Rectal smooth muscle tissue (tissue), 1 donor: ENCODE data around the gene DNAH17.

ENCODE experiments used
- H3K27ac ChIP-seq: one replicate; pipeline ENCODE4 v1.7.0; 2013; ENCODE audit warnings: low read depth, low read length, inconsistent platforms
- H3K27me3 ChIP-seq: one replicate; pipeline ENCODE4 v1.7.0; 2013; ENCODE audit warnings: low read length; ENCODE audit not compliant: control insufficient read depth, insufficient read depth
- H3K36me3 ChIP-seq: one replicate; pipeline ENCODE4 v1.7.0; 2013; ENCODE audit warnings: low read length; ENCODE audit not compliant: control insufficient read depth, insufficient read depth
- H3K4me1 ChIP-seq: one replicate; pipeline ENCODE4 v1.7.0; 2013; ENCODE audit warnings: low read length; ENCODE audit not compliant: control insufficient read depth, insufficient read depth
- H3K4me3 ChIP-seq: one replicate; pipeline ENCODE4 v1.7.0; 2013; ENCODE audit warnings: low read length
- H3K9ac ChIP-seq: one replicate; pipeline ENCODE4 v1.7.0; 2013; ENCODE audit warnings: low read length

Gene DNAH17

DNA sequence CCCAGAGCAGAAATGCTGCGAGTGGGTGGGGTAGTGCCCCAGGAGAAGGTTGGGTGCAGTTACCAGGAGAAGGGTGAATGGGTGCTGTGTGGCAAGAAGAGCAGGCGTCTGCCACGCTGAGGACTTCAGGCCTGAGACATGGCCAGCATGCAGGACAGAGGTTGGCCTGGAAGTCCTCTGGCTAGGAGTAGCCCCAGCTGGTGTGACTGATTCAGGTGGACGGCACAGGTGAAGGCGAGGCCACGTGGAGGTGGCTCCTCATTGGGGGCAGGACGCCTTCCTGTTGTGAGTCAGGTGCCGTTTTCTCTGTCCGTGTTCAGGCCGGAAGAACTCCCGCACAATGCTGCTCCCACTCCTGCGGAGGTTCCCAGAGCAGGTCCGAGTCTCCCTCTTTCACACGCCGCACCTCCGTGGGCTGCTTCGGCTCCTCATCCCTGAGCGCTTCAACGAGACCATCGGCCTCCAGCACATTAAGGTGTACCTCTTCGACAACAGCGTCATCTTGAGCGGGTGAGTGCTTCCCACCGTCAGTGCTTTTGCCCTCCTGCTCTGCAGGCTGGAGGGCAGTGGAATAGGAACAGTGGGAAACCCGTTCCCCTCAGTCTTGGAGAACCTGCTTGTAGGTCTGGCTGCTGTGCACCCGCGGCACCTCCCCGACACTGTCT is 178.0 kb downstream of the DNAH17 start:
- H3K9ac ChIP-seq, result no peak overlapping the region
- H3K27me3 ChIP-seq, result no peaks in the 10 kb centered on the region
- H3K36me3 ChIP-seq, result peaks cover 51% of the 10 kb centered on the region
- no peak overlapping the region for H3K27ac ChIP-seq
- H3K4me3 ChIP-seq, result no peak overlapping the region
- H3K4me1 ChIP-seq, result no peaks in the 10 kb centered on the region

- H3K27me3 ChIP-seq, result no peaks in the 10 kb centered on the region
- no peak overlapping the region for H3K27ac ChIP-seq
- H3K4me1 ChIP-seq, result no peaks in the 10 kb centered on the region
- H3K4me3 ChIP-seq, result no peak overlapping the region
- no peak overlapping the region for H3K9ac ChIP-seq
- peaks cover 48% of the 10 kb centered on the region for H3K36me3 ChIP-seq
Measured at GRCh38 chr17:78398390-78398789, 178.8 kb downstream of the DNAH17 start.

DNA sequence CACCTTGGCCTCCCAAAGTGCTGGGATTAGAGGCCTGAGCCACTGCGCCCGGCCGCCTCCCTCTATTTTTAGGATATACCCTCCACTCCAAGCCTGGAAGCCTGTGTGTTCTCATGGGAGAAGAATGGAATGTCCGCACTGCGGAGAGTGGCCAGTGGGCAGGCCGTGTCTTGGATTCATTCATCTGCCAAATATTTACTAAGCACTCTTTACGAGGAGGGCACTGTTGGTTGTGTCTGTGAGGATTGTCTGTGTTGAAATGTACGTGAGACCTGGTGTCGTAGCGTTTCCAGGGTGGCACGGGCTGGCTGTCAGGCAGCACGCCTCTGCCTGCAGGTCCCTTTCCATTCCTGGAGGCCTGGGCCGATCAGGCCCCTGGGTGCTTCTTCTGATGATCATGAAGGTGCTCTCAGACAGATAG is 179.5 kb downstream of the DNAH17 start:
- Histone ChIP-seq H3K9ac (no peak overlapping the region), H3K27me3 (no peaks in the 10 kb centered on the region), H3K27ac (no peak overlapping the region), H3K4me3 (no peak overlapping the region), H3K36me3 (peaks cover 45% of the 10 kb centered on the region), H3K4me1 (no peaks in the 10 kb centered on the region)

DNA sequence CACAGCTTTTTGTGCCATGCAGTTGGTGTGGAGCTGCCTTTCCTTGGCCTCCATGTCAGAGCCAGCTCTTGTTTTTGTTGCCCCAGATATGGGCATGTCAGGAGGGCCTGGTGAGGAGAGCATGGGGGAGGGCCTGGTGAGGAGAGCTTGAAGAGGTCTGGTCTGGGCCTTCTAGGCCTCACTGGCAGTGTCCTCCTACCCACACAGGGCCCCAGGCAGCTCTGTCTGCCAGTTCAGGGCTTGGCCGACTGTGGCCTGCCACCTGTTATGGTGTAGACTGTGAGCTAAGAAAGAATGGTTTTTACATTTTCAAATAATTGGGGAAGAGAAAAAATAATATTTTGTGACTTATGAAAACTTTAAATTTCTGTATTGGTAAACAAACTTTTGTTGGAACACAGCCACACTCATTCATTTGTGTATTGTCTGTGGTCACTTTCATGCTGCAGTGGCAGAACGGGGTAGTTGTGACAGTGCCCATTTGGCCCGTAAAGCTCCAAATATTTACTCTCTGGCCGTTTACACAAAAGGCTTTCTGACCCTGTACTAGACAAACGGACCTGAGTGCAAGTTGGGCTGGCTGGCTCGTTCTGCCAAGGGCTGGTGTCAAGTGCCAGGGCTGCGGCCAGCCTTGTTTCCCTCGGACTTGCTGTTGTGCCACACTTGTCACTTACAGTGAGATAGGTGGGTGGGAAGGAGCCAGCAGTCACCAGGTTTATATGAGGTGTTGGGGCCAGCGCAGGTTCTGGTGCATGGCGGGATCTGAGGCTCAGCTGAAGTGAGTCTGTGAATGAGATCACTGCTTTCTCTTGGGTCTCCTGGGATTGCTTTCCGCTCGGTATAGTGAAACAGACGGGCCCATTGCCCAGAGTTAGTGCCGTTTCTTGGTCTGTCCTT is 180.5 kb downstream of the DNAH17 start:
- no peaks in the 10 kb centered on the region for H3K27me3 ChIP-seq
- no peak overlapping the region for H3K27ac ChIP-seq
- H3K36me3 ChIP-seq, result peaks cover 39% of the 10 kb centered on the region
- H3K4me1 ChIP-seq, result no peaks in the 10 kb centered on the region
- no peak overlapping the region for H3K4me3 ChIP-seq
- H3K9ac ChIP-seq, result no peak overlapping the region

DNA sequence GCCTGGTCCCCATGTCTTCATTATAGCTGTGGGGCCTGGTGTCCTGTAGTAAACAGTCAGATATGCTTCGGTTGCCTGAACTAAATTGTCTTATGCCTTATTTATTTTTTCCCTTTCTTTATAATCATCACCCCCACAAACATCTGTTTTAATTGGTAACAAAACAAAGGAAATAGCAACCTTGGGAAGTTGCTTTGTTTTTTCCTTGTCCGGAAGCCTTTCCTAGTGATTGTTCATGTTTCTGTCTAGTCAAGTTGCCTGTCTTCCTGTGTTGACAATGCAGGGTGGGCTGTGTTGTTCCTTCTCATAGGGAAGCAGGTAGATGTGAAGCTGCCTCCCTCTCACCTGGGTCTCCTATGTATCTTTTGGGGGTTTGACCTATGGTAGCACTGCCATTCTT is 182.0 kb downstream of the DNAH17 start:
- Histone ChIP-seq H3K9ac (no peak overlapping the region), H3K27ac (no peak overlapping the region), H3K27me3 (no peaks in the 10 kb centered on the region), H3K4me3 (no peak overlapping the region), H3K4me1 (no peaks in the 10 kb centered on the region), H3K36me3 (peaks cover 28% of the 10 kb centered on the region)

DNA sequence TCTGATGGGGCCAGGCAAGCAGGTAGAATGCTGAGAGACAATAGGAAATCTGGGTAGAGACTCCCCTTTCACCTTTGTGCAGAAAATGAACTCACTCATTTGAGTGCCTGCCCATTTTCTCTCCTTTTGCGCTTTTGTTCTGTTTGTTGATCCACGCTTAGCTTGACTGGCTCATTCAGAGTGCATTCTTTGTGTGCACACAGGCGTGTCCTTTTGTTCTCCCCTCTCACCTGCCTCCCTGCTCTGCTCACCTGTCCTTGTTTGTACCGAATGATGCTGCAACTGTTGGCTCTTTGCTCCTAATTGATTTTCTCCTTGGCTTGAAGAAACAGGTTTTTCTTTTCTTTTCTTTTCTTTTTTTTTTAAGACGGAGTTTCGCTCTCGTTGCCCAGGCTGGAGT is 183.0 kb downstream of the DNAH17 start:
- H3K4me1 ChIP-seq, result no peaks in the 10 kb centered on the region
- H3K36me3 ChIP-seq, result peaks cover 20% of the 10 kb centered on the region
- no peak overlapping the region for H3K9ac ChIP-seq
- no peaks in the 10 kb centered on the region for H3K27me3 ChIP-seq
- no peak overlapping the region for H3K27ac ChIP-seq
- H3K4me3 ChIP-seq, result no peak overlapping the region

- no peak overlapping the region for H3K9ac ChIP-seq
- H3K27ac ChIP-seq, result no peak overlapping the region
- no peak overlapping the region for H3K4me3 ChIP-seq
- no peaks in the 10 kb centered on the region for H3K4me1 ChIP-seq
- peaks cover 15% of the 10 kb centered on the region for H3K36me3 ChIP-seq
- H3K27me3 ChIP-seq, result no peaks in the 10 kb centered on the region
Measured at GRCh38 chr17:78393575-78393974, 183.6 kb downstream of the DNAH17 start.

GRCh38 chr17:78392295-78392694 is 184.9 kb downstream of the DNAH17 start:
- Histone ChIP-seq H3K36me3 (peaks cover 10% of the 10 kb centered on the region), H3K4me3 (no peak overlapping the region), H3K4me1 (peaks cover 4% of the 10 kb centered on the region), H3K9ac (no peak overlapping the region), H3K27ac (no peak overlapping the region), H3K27me3 (no peaks in the 10 kb centered on the region)

DNA sequence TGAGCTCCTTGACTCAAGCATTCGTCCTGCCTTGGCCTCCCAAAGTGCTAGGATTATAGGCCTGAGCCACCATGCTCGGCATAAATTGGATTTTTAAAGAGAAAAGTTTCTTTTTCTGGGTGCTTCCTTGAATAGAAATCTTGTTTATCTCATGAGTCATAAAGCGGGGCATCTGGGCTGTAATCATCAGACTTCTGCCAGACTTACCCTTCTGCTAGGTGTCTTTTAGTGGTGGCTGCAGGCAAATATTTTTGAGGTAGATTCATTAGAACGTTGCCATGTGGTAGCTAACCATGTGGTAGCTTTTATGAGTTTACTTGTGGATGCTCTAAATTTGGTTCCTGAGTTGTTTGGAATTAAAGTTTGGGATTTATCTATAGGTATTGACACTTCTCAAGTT is 185.4 kb downstream of the DNAH17 start:
- Histone ChIP-seq H3K36me3 (peaks cover 7% of the 10 kb centered on the region), H3K9ac (no peak overlapping the region), H3K27ac (no peak overlapping the region), H3K27me3 (no peaks in the 10 kb centered on the region), H3K4me1 (peaks cover 4% of the 10 kb centered on the region), H3K4me3 (no peak overlapping the region)

DNA sequence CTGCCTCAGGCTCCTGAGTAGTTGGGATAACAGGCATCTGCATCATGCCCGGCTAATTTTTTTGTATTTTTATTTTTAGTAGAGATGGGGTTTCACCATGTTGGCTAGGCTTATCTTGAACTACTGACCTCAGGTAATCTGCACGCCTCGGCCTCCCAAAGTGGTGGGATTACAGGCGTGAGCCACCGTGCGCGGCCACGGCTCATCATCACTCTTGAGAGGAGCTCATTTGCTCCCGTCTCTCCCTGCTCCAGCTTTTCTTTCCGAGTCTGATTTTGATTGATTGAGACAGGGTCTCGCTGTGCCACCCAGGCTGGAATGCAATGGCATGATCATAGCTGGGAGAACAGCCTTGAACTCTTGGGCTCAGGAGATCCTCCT is 186.2 kb downstream of the DNAH17 start:
- H3K9ac ChIP-seq, result no peak overlapping the region
- H3K4me1 ChIP-seq, result peaks cover 4% of the 10 kb centered on the region
- H3K36me3 ChIP-seq, result peaks cover 6% of the 10 kb centered on the region
- no peak overlapping the region for H3K27ac ChIP-seq
- no peak overlapping the region for H3K4me3 ChIP-seq
- no peaks in the 10 kb centered on the region for H3K27me3 ChIP-seq

DNA sequence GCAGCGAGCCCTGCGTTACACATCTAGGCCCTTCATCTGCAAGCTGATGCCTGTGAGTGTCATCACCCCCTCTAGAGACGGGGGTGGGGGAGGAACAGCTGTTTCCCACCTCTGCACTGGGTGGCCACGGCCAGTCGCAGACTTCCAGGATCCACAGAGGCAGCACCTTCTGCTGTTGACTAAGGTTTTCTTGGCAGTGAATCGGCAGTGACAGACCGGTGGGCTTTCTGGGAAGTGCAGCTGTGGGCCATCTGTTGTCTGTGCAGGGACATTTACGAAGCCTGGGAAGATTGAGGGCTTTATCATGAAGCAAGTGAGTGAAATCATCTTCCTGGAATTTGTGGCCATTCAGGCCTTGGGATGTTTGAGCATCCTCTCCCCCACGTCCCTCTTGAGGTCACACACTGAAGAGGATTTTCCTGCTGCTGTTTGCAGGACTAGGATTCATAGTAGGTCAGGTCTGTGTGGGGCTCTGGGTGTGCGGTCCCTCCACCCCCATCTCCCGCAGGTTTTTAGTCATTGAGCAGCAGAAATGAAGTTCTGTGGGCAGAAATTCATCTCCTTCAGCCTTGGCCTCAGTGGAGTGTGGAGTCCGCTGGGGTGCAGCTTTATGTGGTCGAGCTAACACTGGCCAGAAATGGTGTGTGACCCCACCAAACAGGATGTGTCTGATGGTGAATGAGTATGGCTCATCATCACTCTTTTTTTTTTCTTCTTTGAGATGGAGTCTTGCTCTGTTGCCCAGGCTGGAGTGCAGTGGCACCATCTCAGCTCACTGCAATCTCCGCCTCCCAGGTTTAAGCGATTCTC is 186.8 kb downstream of the DNAH17 start:
- H3K9ac ChIP-seq, result no peak overlapping the region
- no peaks in the 10 kb centered on the region for H3K27me3 ChIP-seq
- H3K4me3 ChIP-seq, result no peak overlapping the region
- H3K27ac ChIP-seq, result no peak overlapping the region
- peaks cover 3% of the 10 kb centered on the region for H3K36me3 ChIP-seq
- peaks cover 4% of the 10 kb centered on the region for H3K4me1 ChIP-seq
